NCI-H1092 (cell line): ENCODE measurements around the gene ERGIC3.

Experiments
- DNase-seq: peaks from one replicate; lab custom pipeline; 2025; lab: John Stamatoyannopoulos, UW

The ERGIC3 gene

GRCh38 chr20:35561671-35562070 lies 19.8 kb downstream of the ERGIC3 start:
- no peak for DNase-seq

GRCh38 chr20:35562541-35563110 lies 20.7 kb downstream of the ERGIC3 start:
- no peak for DNase-seq

GRCh38 chr20:35563834-35564233 lies 22.0 kb downstream of the ERGIC3 start:
- DNase-seq, result no peak

- DNase-seq, result no peak
Observed at GRCh38 chr20:35564905-35565304, 23.0 kb downstream of the ERGIC3 start.

- DNase-seq, result no peak
Observed at GRCh38 chr20:35568645-35569044, 26.8 kb downstream of the ERGIC3 start.

GRCh38 chr20:35571555-35571954 lies 29.7 kb downstream of the ERGIC3 start:
- no peak for DNase-seq

GRCh38 chr20:35572838-35573237 lies 31.0 kb downstream of the ERGIC3 start:
- no peak for DNase-seq

GRCh38 chr20:35575958-35576357 lies 34.1 kb downstream of the ERGIC3 start:
- DNase-seq, result no peak

GRCh38 chr20:35576816-35577215 lies 34.9 kb downstream of the ERGIC3 start:
- no peak for DNase-seq

- DNase-seq, result no peak
Observed at GRCh38 chr20:35578469-35578868, 36.6 kb downstream of the ERGIC3 start.

GRCh38 chr20:35579196-35579595 lies 37.3 kb downstream of the ERGIC3 start:
- no peak for DNase-seq

GRCh38 chr20:35582131-35582530 lies 40.3 kb downstream of the ERGIC3 start:
- DNase-seq, result no peak

- no peak for DNase-seq
Observed at GRCh38 chr20:35582741-35583404, 41.0 kb downstream of the ERGIC3 start.

- DNase-seq, result no peak
Observed at GRCh38 chr20:35583636-35584560, 42.0 kb downstream of the ERGIC3 start.

- no peak for DNase-seq
Observed at GRCh38 chr20:35586751-35587425, 45.0 kb downstream of the ERGIC3 start.

GRCh38 chr20:35587436-35587835 lies 45.6 kb downstream of the ERGIC3 start:
- no peak for DNase-seq

GRCh38 chr20:35588397-35588796 lies 46.5 kb downstream of the ERGIC3 start:
- DNase-seq, result no peak

GRCh38 chr20:35592339-35592974 lies 50.6 kb downstream of the ERGIC3 start:
- DNase-seq, result no peak

- no peak for DNase-seq
Observed at GRCh38 chr20:35595456-35595855, 53.6 kb downstream of the ERGIC3 start.

GRCh38 chr20:35595901-35596300 lies 54.0 kb downstream of the ERGIC3 start:
- no peak for DNase-seq

GRCh38 chr20:35597186-35597585 lies 55.3 kb downstream of the ERGIC3 start:
- DNase-seq, result no peak

GRCh38 chr20:35598476-35598875 lies 56.6 kb downstream of the ERGIC3 start:
- DNase-seq, result no peak
